ENCODE measurements around the gene PAQR6. TPM values are rescaled to one million over a fixed set of nuclear protein-coding genes. Genes with fewer than 3 reads are reported as not detected.

The PAQR6 gene
- total RNA-seq, 1 experiment from 2014 or later = 15.8 TPM

DNA sequence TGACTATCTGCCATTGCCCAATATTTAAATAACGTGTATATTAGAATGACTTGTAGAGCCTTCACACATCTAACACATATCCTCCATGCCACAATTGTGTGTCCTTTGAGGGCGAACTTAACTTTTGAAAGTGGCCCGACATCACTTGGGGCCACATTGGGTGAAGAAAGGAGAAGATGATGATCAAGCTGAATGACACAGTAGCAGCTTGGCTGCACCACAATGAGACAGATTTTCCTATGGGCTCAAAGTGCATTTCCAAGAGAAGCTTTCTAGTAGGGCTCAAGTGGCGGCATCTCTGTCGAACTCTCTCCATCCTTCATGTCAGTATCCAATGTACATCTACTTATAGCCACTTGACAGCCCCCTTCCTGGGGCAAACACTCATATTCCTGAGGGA is 9.6 kb downstream of the PAQR6 start:
- Histone ChIP-seq H3K23ac (ENCODE audit: insufficient read length, low read depth, low read length) (no peak overlapping the region), H3T11ph (ENCODE audit: low read length) (no peak overlapping the region), H2AFZ (ENCODE audit: low read length) (no peak overlapping the region), H3K56ac (ENCODE audit: insufficient read length, low read depth, low read length) (no peak overlapping the region), H3K9ac (ENCODE audit: extremely low read depth, insufficient read length, low read length) (no peak overlapping the region), H3K79me2 (ENCODE audit: insufficient read depth, low read length) (no peaks in the 10 kb centered on the region), H4K8ac (replicated peaks; ENCODE audit: insufficient read length, low read depth, low read length) (no peak overlapping the region), H2BK20ac (ENCODE audit: low read depth, low read length, poor library complexity, severe bottlenecking) (no peak overlapping the region), H3K4me2 (ENCODE audit: insufficient read depth, insufficient read length, low read length) (no peak overlapping the region), H4K5ac (ENCODE audit: insufficient read length, low read depth, low read length) (no peak overlapping the region), H2BK120ac (ENCODE audit: low read depth, low read length, poor library complexity, severe bottlenecking) (no peak overlapping the region), H3K4ac (ENCODE audit: low read depth, low read length) (no peak overlapping the region), H2BK15ac (ENCODE audit: low read depth, low read length) (no peak overlapping the region), H2BK5ac (ENCODE audit: insufficient read length, low read length) (no peak overlapping the region), H3K27ac (ENCODE audit: insufficient read length, low read depth, low read length) (no peak overlapping the region), H3K18ac (ENCODE audit: insufficient read length, low read depth, low read length) (no peak overlapping the region), H3K27me3 (ENCODE audit: insufficient read depth, low read length) (no peaks in the 10 kb centered on the region), H4K91ac (ENCODE audit: insufficient read length, low read depth, low read length) (no peak overlapping the region), H3K14ac (ENCODE audit: insufficient read depth, low read length) (no peak overlapping the region), H4K20me1 (ENCODE audit: control insufficient read depth, insufficient read depth, insufficient read length) (no peaks in the 10 kb centered on the region), H2AK5ac (ENCODE audit: insufficient read length, low read length) (no peak overlapping the region), H3K79me1 (ENCODE audit: insufficient read depth, low read depth, low read length, poor library complexity, severe bottlenecking) (no peaks in the 10 kb centered on the region), H3K9me3 (ENCODE audit: control insufficient read depth, low read depth, low read length) (no peaks in the 10 kb centered on the region), H3K4me1 (ENCODE audit: insufficient read depth, low read length) (no peaks in the 10 kb centered on the region), H3K23me2 (ENCODE audit: insufficient read length, low read depth, low read length, poor library complexity, severe bottlenecking) (no peaks in the 10 kb centered on the region), H2BK12ac (ENCODE audit: insufficient read length, low read depth, low read length) (no peak overlapping the region)
- Mint-ChIP-seq H3K27ac (no peak overlapping the region), H3K36me3 (ENCODE audit: insufficient read depth in 1 of 3, low read depth in 3 of 3) (peaks cover 24 to 57% (median 54%) of the 10 kb centered on the region in 3 experiments; a peak in 6 of 7 replicates), H3K4me1 (peaks cover 0 to 2% of the 10 kb centered on the region in 2 experiments; a peak in 2 of 4 replicates), H3K9me3 (no peaks in the 10 kb centered on the region), H3K27me3 (ENCODE audit: low read depth) (no peaks in the 10 kb centered on the region), H3K4me3 (no peak overlapping the region)
- DNase-seq = no peak
- WGBS (ENCODE audit: extremely low coverage, insufficient read length, low lambda C conversion rate) = no CpG with 5 or more reads among the region's 5 CpGs
- TF ChIP-seq CTCF (conservative IDR thresholded peaks at IDR 0.05) = no peak
